Renal cortical epithelial cell (primary cell): Measurements from ENCODE around the gene CD276. TPM values are rescaled to one million over a fixed set of nuclear protein-coding genes. Genes with fewer than 3 reads are reported as not detected.
"Not testable (repeated sequence)": the region's sequence is repeated elsewhere in the genome, so short reads cannot be mapped to it uniquely, and the experiment has no call there.

Source experiments
- DNase-seq: peaks from one replicate; pipeline ENCODE4 v3.0.0-alpha.2; 2011; ENCODE audit warnings: low read depth
- total RNA-seq: library from RNA; depleted of rRNA; stranded (reverse); fragments of >200 nt; gene quantifications from 2 replicates; pipeline ENCODE4 v1.2.3, GENCODE V29; 2014

Gene CD276
- total RNA-seq, 1 donor from 2014 or later, result 139 TPM

DNA sequence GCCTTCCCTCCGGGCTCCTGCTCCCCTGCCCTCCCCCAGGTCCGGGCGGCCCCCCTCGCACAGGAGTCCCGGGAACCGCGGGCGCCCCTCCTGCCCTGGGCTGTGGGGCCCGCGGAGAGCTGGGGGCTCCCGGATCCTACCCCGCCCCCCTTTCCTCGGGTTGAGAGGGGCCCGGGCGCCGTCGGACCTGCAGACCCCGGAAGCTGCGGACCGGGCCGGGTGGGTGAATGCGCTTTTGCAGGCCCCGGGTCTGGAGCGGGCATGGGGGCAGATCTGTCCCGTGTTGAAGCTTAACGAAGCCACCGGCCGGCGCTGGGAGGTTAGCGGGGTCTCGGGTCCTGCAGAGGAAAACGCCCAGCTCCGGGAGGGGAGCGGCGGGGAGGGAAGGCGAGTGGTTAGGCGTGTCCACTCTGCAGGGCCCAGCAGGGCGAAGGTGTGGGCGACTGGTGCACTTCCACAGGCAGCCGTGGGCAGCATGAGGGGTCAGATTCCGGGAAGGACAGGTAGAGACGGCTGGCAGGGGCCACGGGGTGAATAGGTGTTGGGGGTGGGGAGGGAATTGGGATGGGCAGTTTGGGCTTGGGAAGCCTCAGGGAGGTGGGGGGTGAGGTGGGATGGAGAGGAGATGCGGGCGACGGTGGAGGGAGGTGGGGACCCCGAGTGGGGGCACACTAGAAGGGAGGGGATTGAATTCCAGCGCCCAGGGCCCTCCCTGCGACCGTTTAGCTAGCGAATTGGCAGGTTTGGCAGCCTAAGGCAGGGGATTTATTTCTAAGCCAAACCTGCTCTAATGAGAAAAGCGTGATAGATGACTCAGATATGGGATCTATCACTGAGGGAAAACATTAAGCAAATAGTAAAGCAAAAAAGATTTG lies 635 bp downstream of the CD276 start:
- peak; percentile 88 for DNase-seq

- no peak for DNase-seq
Observed at GRCh38 chr15:73685981-73686380, 1.8 kb downstream of the CD276 start.

DNA sequence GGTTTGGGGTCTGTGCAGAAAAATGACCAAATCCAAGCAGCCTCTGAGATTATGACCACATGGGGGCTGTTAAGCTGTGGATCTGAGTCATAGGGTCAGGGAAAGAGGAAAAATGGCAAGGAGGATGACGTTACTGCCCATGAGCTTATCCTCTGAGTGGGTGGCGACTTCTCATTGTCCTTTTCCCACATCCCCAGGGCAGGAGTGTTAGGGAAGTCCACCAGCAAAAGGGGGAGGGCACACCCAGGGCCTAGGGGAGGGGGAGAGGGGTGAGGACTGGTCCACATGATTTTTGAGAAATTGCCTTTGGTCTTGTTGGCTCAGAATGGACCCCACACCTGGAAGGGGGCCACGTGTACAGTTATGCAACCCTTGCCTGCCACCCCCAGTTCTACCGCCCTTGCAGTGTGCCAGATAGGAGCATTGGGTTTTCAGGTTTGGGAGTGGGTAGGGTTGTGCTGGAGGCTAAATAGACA lies 2.6 kb downstream of the CD276 start:
- DNase-seq, result peak; percentile 84

DNA sequence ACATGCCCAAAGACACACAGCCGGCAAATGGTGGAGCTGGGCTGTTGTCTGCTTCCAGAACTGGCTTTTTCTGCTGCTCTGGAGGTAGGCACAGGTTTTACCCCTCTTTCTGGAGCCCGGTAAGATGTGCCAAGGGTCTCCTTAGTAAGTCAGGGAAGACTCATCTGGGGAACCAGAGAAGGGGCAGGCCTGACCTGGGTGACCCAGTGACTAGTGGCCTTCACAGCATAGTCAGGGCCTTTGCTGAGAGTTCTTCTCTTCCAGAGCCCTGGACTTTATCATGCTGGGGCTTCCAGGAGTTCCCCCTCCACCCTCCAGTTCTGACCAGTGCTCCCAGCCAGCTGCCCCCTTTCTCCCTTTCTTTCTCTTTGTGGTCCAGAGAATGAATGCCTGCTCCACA lies 3.2 kb downstream of the CD276 start:
- DNase-seq, result no peak

GRCh38 chr15:73688455-73688854 lies 4.3 kb downstream of the CD276 start:
- DNase-seq, result no peak

- peak; percentile 41 for DNase-seq
Observed at GRCh38 chr15:73691396-73691795, 7.2 kb downstream of the CD276 start.

- DNase-seq, result no peak
Observed at GRCh38 chr15:73694419-73694818, 10.2 kb downstream of the CD276 start.

DNA sequence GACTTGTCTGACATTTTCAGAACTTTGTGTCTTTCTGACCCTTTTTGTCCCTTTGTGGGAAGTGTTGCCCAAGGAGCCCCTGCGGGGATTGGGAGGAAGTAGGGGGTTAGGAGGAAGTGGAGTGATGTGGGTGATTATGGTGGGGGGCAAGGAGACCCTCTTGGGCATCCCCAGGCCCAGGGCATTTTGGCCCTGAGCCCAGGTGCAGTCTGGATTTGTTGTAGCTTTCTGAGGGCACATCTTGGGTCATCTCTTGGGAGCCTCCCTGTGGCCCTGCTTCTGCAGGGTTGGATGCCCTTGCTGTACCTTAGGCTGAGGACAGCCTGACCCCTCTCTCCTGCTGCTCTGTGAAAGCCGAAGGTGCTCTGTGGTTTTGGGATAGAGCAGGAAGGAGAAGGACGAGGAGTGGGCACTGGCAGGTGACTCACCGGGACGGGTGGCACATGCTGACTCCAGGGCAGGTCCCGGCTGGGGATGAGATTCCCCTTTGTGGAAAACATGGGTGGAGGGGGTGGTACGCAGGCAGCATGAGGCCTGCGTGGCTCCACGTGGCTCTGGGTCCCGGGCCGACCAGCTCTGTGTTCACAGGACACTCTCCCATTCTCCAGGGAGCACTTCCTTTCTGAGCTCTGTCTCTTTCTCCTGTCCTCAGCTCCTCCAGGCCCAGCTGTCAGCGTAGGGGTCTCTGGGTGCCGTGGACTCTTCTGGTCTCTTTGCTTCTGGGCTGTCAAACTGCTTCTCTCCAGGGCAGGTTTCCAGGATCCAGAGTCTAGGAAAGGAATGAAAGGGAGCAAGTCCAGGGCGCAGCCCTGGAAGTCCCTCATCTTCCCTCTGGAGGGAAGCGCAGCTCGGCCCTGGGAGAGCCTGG lies 11.8 kb downstream of the CD276 start:
- no peak for DNase-seq

DNA sequence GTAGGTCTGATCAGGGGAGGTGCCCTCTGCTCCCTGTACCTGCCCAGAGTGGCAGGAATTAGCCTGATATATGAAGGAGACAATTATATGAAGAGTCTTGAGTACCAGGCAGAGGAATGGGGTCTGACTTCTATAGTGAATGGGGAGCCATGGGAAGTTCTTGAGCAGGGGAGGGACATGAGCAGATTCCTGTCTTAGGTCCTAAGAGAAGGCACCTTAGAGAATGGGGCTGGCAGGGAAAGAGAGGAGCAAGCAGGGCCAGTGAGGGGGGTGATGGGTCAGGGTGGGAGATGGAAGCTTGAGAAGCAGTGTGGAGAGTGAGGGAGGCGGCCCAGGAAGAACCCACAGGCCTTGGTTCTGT lies 12.4 kb downstream of the CD276 start:
- no peak for DNase-seq

DNA sequence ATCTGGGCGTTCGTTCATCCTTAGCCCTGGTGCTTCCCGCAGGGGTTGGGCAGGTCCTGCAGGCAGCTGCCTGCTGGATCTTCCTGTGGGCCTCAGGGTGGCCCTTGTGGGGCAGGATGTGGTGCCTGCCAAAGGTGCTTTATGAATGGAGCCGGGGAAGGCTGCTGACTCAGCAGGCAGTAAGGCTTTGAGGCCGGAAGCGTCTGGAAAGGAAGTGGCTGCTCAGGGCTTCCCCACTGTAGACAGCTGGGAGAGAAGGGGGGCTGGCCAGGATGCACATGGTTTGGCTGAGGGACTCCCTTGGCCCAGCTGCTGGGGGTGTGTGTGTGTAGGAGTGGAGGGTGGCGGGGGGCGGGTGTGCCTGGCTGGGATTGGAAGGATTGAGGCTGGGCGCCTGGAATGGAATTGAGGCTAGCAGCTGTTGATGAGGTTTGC lies 12.9 kb downstream of the CD276 start:
- peak; percentile 87 for DNase-seq

DNA sequence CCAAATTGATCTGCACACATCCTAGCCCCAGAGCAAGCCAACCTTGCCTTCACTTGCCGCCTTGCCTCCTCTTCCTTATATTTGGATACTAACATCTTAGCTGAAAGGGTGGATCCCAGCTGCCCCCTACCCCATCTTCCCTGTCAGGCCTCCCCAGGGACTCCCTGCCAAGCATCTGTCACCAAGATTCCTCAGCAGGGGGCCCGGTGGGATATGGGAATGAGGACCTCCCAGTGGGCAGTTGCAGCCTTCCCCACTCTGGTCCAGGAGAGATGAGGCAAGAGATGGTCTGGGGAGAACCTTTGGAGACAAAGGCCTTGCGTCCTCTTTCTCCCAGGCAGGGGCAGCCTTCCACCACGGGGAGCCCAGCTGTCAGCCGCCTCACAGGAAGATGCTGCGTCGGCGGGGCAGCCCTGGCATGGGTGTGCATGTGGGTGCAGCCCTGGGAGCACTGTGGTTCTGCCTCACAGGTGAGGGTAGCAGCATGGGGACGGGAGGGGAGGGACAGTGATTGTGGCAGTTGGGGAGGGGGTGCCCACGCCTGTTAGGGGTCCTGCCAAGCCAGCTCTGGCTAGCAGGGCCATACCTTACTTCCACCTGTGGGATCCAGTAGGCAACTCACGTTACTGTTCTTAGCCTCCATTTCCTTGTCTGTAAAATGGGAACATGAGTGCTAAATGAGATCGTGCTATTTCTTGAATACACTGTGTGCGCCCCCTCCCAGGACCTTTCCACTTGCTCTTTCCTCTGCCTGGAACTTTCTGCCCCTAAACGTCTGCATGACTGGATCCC lies 15.3 kb downstream of the CD276 start:
- no peak for DNase-seq

GRCh38 chr15:73700041-73700842 lies 16.1 kb downstream of the CD276 start:
- peak; percentile 61 for DNase-seq

- not testable (repeated sequence) for DNase-seq
Observed at GRCh38 chr15:73702311-73703239, 18.4 kb downstream of the CD276 start.

DNA sequence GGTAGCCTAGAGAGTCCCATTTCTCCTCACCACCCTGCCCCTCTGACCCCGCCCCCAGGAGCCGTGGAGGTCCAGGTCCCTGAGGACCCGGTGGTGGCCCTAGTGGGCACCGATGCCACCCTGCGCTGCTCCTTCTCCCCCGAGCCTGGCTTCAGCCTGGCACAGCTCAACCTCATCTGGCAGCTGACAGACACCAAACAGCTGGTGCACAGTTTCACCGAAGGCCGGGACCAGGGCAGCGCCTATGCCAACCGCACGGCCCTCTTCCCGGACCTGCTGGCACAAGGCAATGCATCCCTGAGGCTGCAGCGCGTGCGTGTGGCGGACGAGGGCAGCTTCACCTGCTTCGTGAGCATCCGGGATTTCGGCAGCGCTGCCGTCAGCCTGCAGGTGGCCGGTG lies 19.4 kb downstream of the CD276 start:
- not testable (repeated sequence) for DNase-seq

DNA sequence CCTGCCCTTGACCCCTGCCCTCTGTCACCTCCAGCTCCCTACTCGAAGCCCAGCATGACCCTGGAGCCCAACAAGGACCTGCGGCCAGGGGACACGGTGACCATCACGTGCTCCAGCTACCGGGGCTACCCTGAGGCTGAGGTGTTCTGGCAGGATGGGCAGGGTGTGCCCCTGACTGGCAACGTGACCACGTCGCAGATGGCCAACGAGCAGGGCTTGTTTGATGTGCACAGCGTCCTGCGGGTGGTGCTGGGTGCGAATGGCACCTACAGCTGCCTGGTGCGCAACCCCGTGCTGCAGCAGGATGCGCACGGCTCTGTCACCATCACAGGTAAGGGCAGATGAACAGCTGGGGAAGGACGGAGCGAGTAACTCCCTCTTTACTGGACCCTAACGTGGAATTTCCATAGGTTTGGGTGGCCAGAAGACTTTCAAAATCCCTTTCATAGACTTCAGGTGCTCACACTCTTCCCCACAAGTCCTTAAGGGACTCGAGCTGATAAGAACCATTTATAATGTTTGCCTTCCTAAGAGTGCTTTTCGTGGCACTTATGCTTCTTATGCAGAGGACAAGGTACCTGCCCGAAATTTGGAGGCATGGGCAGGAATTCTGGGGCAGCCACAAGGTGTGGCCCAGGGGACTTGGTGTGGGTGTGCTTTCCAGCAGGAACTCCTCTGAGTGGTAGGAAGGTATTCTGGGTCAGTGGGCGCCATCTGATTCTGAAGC lies 20.1 kb downstream of the CD276 start:
- DNase-seq, result not testable (repeated sequence)

GRCh38 chr15:73704869-73705645 lies 20.9 kb downstream of the CD276 start:
- no peak for DNase-seq

GRCh38 chr15:73708691-73709090 lies 24.5 kb downstream of the CD276 start:
- no peak for DNase-seq

- no peak for DNase-seq
Observed at GRCh38 chr15:73709241-73709640, 25.1 kb downstream of the CD276 start.
